Prostate gland (tissue), 2 donors: ENCODE measurements around the gene NHS.
A peak's percentile ranks its signal among the peaks of the same experiment; 100 is the strongest.

Experiments
- CTCF ChIP-seq, 4 experiments: fragments of 200-600 bp in 2 of 4; fragments of 450-650 bp in 2 of 4; sonication (generic) in 2 of 4; IDR thresholded peaks; 1 replicate in 3 of 4; 2 replicates in 1 of 4; pipeline ENCODE4 v1.5.1; 2016 to 2019; ENCODE audit warnings: antibody characterized with exemption in 4 of 4, mild to moderate bottlenecking in 2 of 4, moderate library complexity in 2 of 4
- POLR2A ChIP-seq: fragments of 450-650 bp; IDR thresholded peaks from one replicate; pipeline ENCODE4 v1.6.1; 2016; ENCODE audit warnings: antibody characterized with exemption, mild to moderate bottlenecking

GRCh38 chrX:17737986-17738713 lies 363.1 kb downstream of the NHS start:
- TF ChIP-seq CTCF (IDR thresholded peaks at IDR 0.05) (no peak), POLR2A (peak; percentile 24)
